ENCODE results near the gene GLS2. TPM values are rescaled to one million over a fixed set of nuclear protein-coding genes. Genes with fewer than 3 reads are reported as not detected.

Gene GLS2
- total and polyA plus RNA-seq, 12 donors = 0.17 to 5.3 (median 1.5) TPM; not detected in 1

- Histone ChIP-seq H3K9me3 (replicated peaks in 1 of 3) (no peaks in the 10 kb centered on the region), H3K4me1 (replicated peaks in 1 of 2) (no peaks in the 10 kb centered on the region), H3K36me3 (replicated peaks in 1 of 2) (peaks cover 0 to 4% of the 10 kb centered on the region in 2 donors), H3K27ac (no peak overlapping the region), H3K4me3 (no peak overlapping the region), H3K27me3 (no peaks in the 10 kb centered on the region)
- 68 to 85% (median 74%) methylated on average over 1 of the region's 1 CpG for WGBS, 4 donors
- DNase-seq = no peak
- TF ChIP-seq CTCF (IDR thresholded peaks at IDR 0.05) (no peak), POLR2A (IDR thresholded peaks at IDR 0.05) (no peak)
- intact Hi-C loops (cut with DNase I) = no loop called here
Observed at GRCh38 chr12:56425193-56425592, 62.8 kb downstream of the GLS2 start.

Other genes starting within 250 kb of the GLS2 start
- gene ANKRD52, start 229.8 kb downstream of the GLS2 start, total RNA-seq = 10 to 100 TPM; 21.3 to 86.8 (median 28.5) TPM
- gene ANKRD52, start 229.8 kb downstream of the GLS2 start, polyA plus RNA-seq = 10 to 100 TPM in 2 of 3 donors, 1 to 10 TPM in 1; 8.4 to 54.0 (median 28.8) TPM
- gene COQ10A, start 221.2 kb downstream of the GLS2 start, total RNA-seq = 10 to 100 TPM; 24.2 to 65.1 (median 33.7) TPM
- 10 to 100 TPM; 25.2 to 47.6 (median 36.7) TPM for gene COQ10A, start 221.2 kb downstream of the GLS2 start, polyA plus RNA-seq
- 100 to 1,000 TPM; 143 to 417 (median 265) TPM for gene CS, start 187.8 kb downstream of the GLS2 start, total RNA-seq
- 100 to 1,000 TPM in 1 of 3 donors, 10 to 100 TPM in 2; 64.6 to 404 (median 73.1) TPM for gene CS, start 187.8 kb downstream of the GLS2 start, polyA plus RNA-seq
- gene CNPY2, start 172.2 kb downstream of the GLS2 start, total RNA-seq = 100 to 1,000 TPM; 103 to 163 (median 146) TPM
- gene CNPY2, start 172.2 kb downstream of the GLS2 start, polyA plus RNA-seq = 100 to 1,000 TPM; 138 to 192 (median 179) TPM
- gene PAN2, start 154.2 kb downstream of the GLS2 start, total RNA-seq = 100 to 1,000 TPM in 1 of 9 donors, 10 to 100 TPM in 8; 19.6 to 124 (median 61.6) TPM
- gene PAN2, start 154.2 kb downstream of the GLS2 start, polyA plus RNA-seq = 100 to 1,000 TPM in 2 of 3 donors, 10 to 100 TPM in 1; 40.8 to 111 (median 102) TPM
- gene IL23A, start 149.3 kb downstream of the GLS2 start, total RNA-seq = under 1 TPM in 4 of 9 donors, not detected in 5; 0.29 to 0.67 (median 0.62) TPM
- 1 to 10 TPM in 1 of 3 donors, under 1 TPM in 2; 0.55 to 1.3 (median 0.64) TPM for gene IL23A, start 149.3 kb downstream of the GLS2 start, polyA plus RNA-seq
- gene STAT2, start 128.1 kb downstream of the GLS2 start, total RNA-seq = 100 to 1,000 TPM in 5 of 9 donors, 10 to 100 TPM in 4; 74.2 to 197 (median 101) TPM
- gene STAT2, start 128.1 kb downstream of the GLS2 start, polyA plus RNA-seq = 100 to 1,000 TPM in 1 of 3 donors, 10 to 100 TPM in 2; 45.3 to 120 (median 47.3) TPM
- not detected for gene APOF, start 125.3 kb downstream of the GLS2 start, total RNA-seq
- under 1 TPM in 1 of 3 donors, not detected in 2; 0.24 TPM for gene APOF, start 125.3 kb downstream of the GLS2 start, polyA plus RNA-seq
- gene TIMELESS, start 38.7 kb downstream of the GLS2 start, total RNA-seq = 1 to 10 TPM; 5.9 to 9.3 (median 7.3) TPM
- 1 to 10 TPM; 4.6 to 5.6 (median 5.3) TPM for gene TIMELESS, start 38.7 kb downstream of the GLS2 start, polyA plus RNA-seq
- gene MIP, start 33.5 kb downstream of the GLS2 start, total RNA-seq = 1 to 10 TPM in 1 of 9 donors, under 1 TPM in 3, not detected in 5; 0.32 to 1.6 (median 0.39) TPM
- gene MIP, start 33.5 kb downstream of the GLS2 start, polyA plus RNA-seq = under 1 TPM; 0.08 to 0.24 (median 0.17) TPM
- 1 to 10 TPM; 2.8 to 6.5 (median 5.3) TPM for gene SPRYD4, start 19.6 kb downstream of the GLS2 start, total RNA-seq
- 1 to 10 TPM; 2.5 to 5.6 (median 3.2) TPM for gene SPRYD4, start 19.6 kb downstream of the GLS2 start, polyA plus RNA-seq
- gene RBMS2, start 33.7 kb upstream of the GLS2 start, total RNA-seq = 10 to 100 TPM in 8 of 9 donors, 1 to 10 TPM in 1; 9.6 to 41.5 (median 24.0) TPM
- gene RBMS2, start 33.7 kb upstream of the GLS2 start, polyA plus RNA-seq = 10 to 100 TPM in 2 of 3 donors, 1 to 10 TPM in 1; 7.6 to 20.9 (median 11.3) TPM
- 10 to 100 TPM; 25.5 to 96.0 (median 79.7) TPM for gene BAZ2A, start 142.2 kb upstream of the GLS2 start, total RNA-seq
- gene BAZ2A, start 142.2 kb upstream of the GLS2 start, polyA plus RNA-seq = 100 to 1,000 TPM in 1 of 3 donors, 10 to 100 TPM in 2; 21.9 to 115 (median 65.2) TPM
- 1,000 to 10,000 TPM in 1 of 9 donors, 100 to 1,000 TPM in 8; 512 to 1,073 (median 830) TPM for gene ATP5F1B, start 157.8 kb upstream of the GLS2 start, total RNA-seq
- 1,000 to 10,000 TPM in 1 of 3 donors, 100 to 1,000 TPM in 2; 306 to 1,296 (median 573) TPM for gene ATP5F1B, start 157.8 kb upstream of the GLS2 start, polyA plus RNA-seq
- gene PTGES3, start 200.1 kb upstream of the GLS2 start, total RNA-seq = 100 to 1,000 TPM in 5 of 9 donors, 10 to 100 TPM in 4; 47.3 to 171 (median 106) TPM
- 100 to 1,000 TPM in 1 of 3 donors, 10 to 100 TPM in 2; 49.1 to 296 (median 68.1) TPM for gene PTGES3, start 200.1 kb upstream of the GLS2 start, polyA plus RNA-seq
- 1,000 to 10,000 TPM in 5 of 9 donors, 100 to 1,000 TPM in 4; 757 to 1,597 (median 1,185) TPM for gene NACA, start 237.1 kb upstream of the GLS2 start, total RNA-seq
- gene NACA, start 237.1 kb upstream of the GLS2 start, polyA plus RNA-seq = 1,000 to 10,000 TPM; 1,445 to 1,809 (median 1,599) TPM

All from adrenal gland (tissue), 12 donors.